Mesenchymal stem cell (in vitro differentiated cells and primary cell): ENCODE measurements around the gene STK4.

Experiments
- DNase-seq: peaks from one replicate; pipeline ENCODE4 v3.0.0-alpha.2; 2013
- H2AFZ ChIP-seq: one replicate; pipeline ENCODE4 v1.6.1; 2013; ENCODE audit warnings: low read depth, mild to moderate bottlenecking, control low read depth, inconsistent platforms, low read length, moderate library complexity
- H2AK5ac ChIP-seq: 2 replicates; pipeline ENCODE4 v1.6.1; 2013; ENCODE audit warnings: low read length, moderate library complexity, mild to moderate bottlenecking, inconsistent platforms; ENCODE audit not compliant: severe bottlenecking
- H2BK120ac ChIP-seq: one replicate; pipeline ENCODE4 v1.6.1; 2013; ENCODE audit warnings: low read depth, mild to moderate bottlenecking, inconsistent platforms, low read length, moderate library complexity
- H2BK12ac ChIP-seq, 2 experiments: one replicate each; pipeline ENCODE4 v1.6.1; 2013; ENCODE audit warnings: inconsistent platforms in 2 of 2, low read length in 2 of 2, mild to moderate bottlenecking in 2 of 2, moderate library complexity in 2 of 2, control low read depth in 1 of 2
- H2BK15ac ChIP-seq: one replicate; pipeline ENCODE4 v1.6.1; 2013; ENCODE audit warnings: mild to moderate bottlenecking, low read depth, inconsistent platforms; ENCODE audit not compliant: poor library complexity, severe bottlenecking
- H2BK5ac ChIP-seq: 2 replicates; pipeline ENCODE4 v1.6.1; 2013; ENCODE audit warnings: low read depth, mild to moderate bottlenecking, low read length, control low read depth, inconsistent platforms; ENCODE audit not compliant: poor library complexity, severe bottlenecking
- H3K14ac ChIP-seq, 2 experiments: one replicate each; pipeline ENCODE4 v1.6.1; 2013; ENCODE audit warnings: inconsistent platforms in 2 of 2, low read length in 2 of 2, control low read depth in 1 of 2, mild to moderate bottlenecking in 1 of 2, moderate library complexity in 1 of 2
- H3K18ac ChIP-seq, 2 experiments: one replicate each; pipeline ENCODE4 v1.6.1; 2013; ENCODE audit warnings: inconsistent platforms in 2 of 2, low read length in 2 of 2, control low read depth in 1 of 2, low read depth in 1 of 2, mild to moderate bottlenecking in 1 of 2
- H3K23ac ChIP-seq, 2 experiments: one replicate each; pipeline ENCODE4 v1.6.1; 2013; ENCODE audit warnings: inconsistent platforms in 2 of 2, low read length in 2 of 2, mild to moderate bottlenecking in 2 of 2, moderate library complexity in 2 of 2, control low read depth in 1 of 2
- H3K27ac ChIP-seq: 2 replicates; pipeline ENCODE4 v1.5.1; 2013; ENCODE audit warnings: mild to moderate bottlenecking, moderate library complexity, low read length, control low read depth, inconsistent platforms; ENCODE audit not compliant: poor library complexity, severe bottlenecking
- H3K27me3 ChIP-seq, 2 experiments: 2 replicates each; pipeline versions ENCODE4 v1.6.1 to v1.7.0; 2013; ENCODE audit warnings: low read length in 2 of 2, mild to moderate bottlenecking in 2 of 2, moderate library complexity in 2 of 2, control low read depth in 1 of 2, inconsistent platforms in 1 of 2; ENCODE audit not compliant: control insufficient read depth in 1 of 2, insufficient read depth in 1 of 2
- H3K36me3 ChIP-seq, 2 experiments: 2 replicates each; pipeline versions ENCODE4 v1.6.1 to v1.7.0; 2013; ENCODE audit warnings: low read length in 2 of 2, control low read depth in 1 of 2, inconsistent platforms in 1 of 2, low read depth in 1 of 2, mild to moderate bottlenecking in 1 of 2; ENCODE audit not compliant: insufficient read depth in 2 of 2, control insufficient read depth in 1 of 2
- H3K4ac ChIP-seq, 2 experiments: one replicate each; pipeline ENCODE4 v1.6.1; 2013; ENCODE audit warnings: inconsistent platforms in 2 of 2, low read length in 2 of 2, mild to moderate bottlenecking in 2 of 2, moderate library complexity in 2 of 2, control low read depth in 1 of 2, low read depth in 1 of 2
- H3K4me1 ChIP-seq: 2 replicates; pipeline ENCODE4 v1.6.1; 2013; ENCODE audit warnings: low read depth, low read length, control low read depth; ENCODE audit not compliant: control insufficient read depth, insufficient read depth
- H3K4me2 ChIP-seq: 2 replicates; pipeline ENCODE4 v1.6.1; 2013; ENCODE audit warnings: low read length, mild to moderate bottlenecking, inconsistent platforms; ENCODE audit not compliant: poor library complexity, severe bottlenecking
- H3K4me3 ChIP-seq, 2 experiments: 2 replicates each; pipeline versions ENCODE4 v1.5.1 to v1.7.0; 2013; ENCODE audit warnings: low read length in 2 of 2, mild to moderate bottlenecking in 2 of 2, control low read depth in 1 of 2, low read depth in 1 of 2; ENCODE audit not compliant: insufficient read depth in 1 of 2
- H3K79me1 ChIP-seq: replicated peaks from 2 replicates; pipeline ENCODE4 v1.6.1; 2013; ENCODE audit warnings: mild to moderate bottlenecking, control low read depth, low read length, inconsistent platforms; ENCODE audit not compliant: poor library complexity, severe bottlenecking
- H3K9ac ChIP-seq: 2 replicates; pipeline ENCODE4 v1.7.0; 2013; ENCODE audit warnings: mild to moderate bottlenecking, low read length, moderate library complexity
- H3K9me3 ChIP-seq: 2 replicates; pipeline ENCODE4 v1.7.0; 2013; ENCODE audit warnings: mild to moderate bottlenecking, low read length; ENCODE audit not compliant: control insufficient read depth
- H4K8ac ChIP-seq: one replicate; pipeline ENCODE4 v1.6.1; 2013; ENCODE audit warnings: inconsistent platforms, mild to moderate bottlenecking, low read length, moderate library complexity
- H4K91ac ChIP-seq: one replicate; pipeline ENCODE4 v1.6.1; 2013; ENCODE audit warnings: mild to moderate bottlenecking, low read length, inconsistent platforms
- WGBS: methylation state at CpG from one replicate; pipeline ENCODE4 v1.1.7; 2013; ENCODE audit warnings: mixed read lengths; 5-methylcytosine and 5-hydroxymethylcytosine counted together

Gene STK4

GRCh38 chr20:45037050-45037449 lies 70.7 kb downstream of the STK4 start:
- Histone ChIP-seq H3K4me3 (no peak overlapping the region), H3K36me3 (no peaks in the 10 kb centered on the region), H2BK15ac (no peak overlapping the region), H3K27me3 (no peaks in the 10 kb centered on the region), H2BK120ac (no peak overlapping the region), H2AK5ac (peak overlapping the region; percentile 27), H3K9me3 (no peaks in the 10 kb centered on the region), H3K4me1 (peaks cover 3% of the 10 kb centered on the region), H2BK12ac (no peak overlapping the region), H3K14ac (no peak overlapping the region), H3K23ac (no peak overlapping the region), H3K18ac (no peak overlapping the region), H4K8ac (no peak overlapping the region), H2AFZ (no peak overlapping the region), H3K27ac (peak overlapping the region; percentile 11), H3K9ac (peak overlapping the region; percentile 19), H4K91ac (no peak overlapping the region), H3K4me2 (no peak overlapping the region), H3K79me1 (peaks cover 4% of the 10 kb centered on the region), H2BK5ac (no peak overlapping the region), H3K4ac (no peak overlapping the region)
- 85% methylated on average over 1 of the region's 1 CpG for WGBS
- peak; percentile 44 for DNase-seq

GRCh38 chr20:45037635-45038034 lies 71.3 kb downstream of the STK4 start:
- H3K36me3 ChIP-seq: no peaks in the 10 kb centered on the region
- H3K9ac ChIP-seq: no peak overlapping the region
- H2BK5ac ChIP-seq: no peak overlapping the region
- no peaks in the 10 kb centered on the region for H3K27me3 ChIP-seq
- no peak overlapping the region for H2AFZ ChIP-seq
- no peak overlapping the region for H3K4me2 ChIP-seq
- H3K79me1 ChIP-seq: peaks cover 1% of the 10 kb centered on the region
- H3K4ac ChIP-seq: no peak overlapping the region
- DNase-seq: no peak
- no peak overlapping the region for H3K14ac ChIP-seq
- no peaks in the 10 kb centered on the region for H3K9me3 ChIP-seq
- no peak overlapping the region for H2AK5ac ChIP-seq
- no peak overlapping the region for H3K4me3 ChIP-seq
- no peak overlapping the region for H2BK15ac ChIP-seq
- H2BK120ac ChIP-seq: no peak overlapping the region
- no peak overlapping the region for H3K23ac ChIP-seq
- no peak overlapping the region for H3K27ac ChIP-seq
- H3K18ac ChIP-seq: no peak overlapping the region
- no peak overlapping the region for H4K91ac ChIP-seq
- H4K8ac ChIP-seq: no peak overlapping the region
- no peak overlapping the region for H2BK12ac ChIP-seq
- H3K4me1 ChIP-seq: peaks cover 3% of the 10 kb centered on the region
- WGBS: no CpG with 5 or more reads among the region's 2 CpGs

GRCh38 chr20:45038745-45039474 lies 72.6 kb downstream of the STK4 start:
- H2BK12ac ChIP-seq: no peak overlapping the region
- H3K27ac ChIP-seq: no peak overlapping the region
- H3K79me1 ChIP-seq: peaks cover 3% of the 10 kb centered on the region
- no peak overlapping the region for H2BK5ac ChIP-seq
- H3K18ac ChIP-seq: no peak overlapping the region
- no peak overlapping the region for H2AK5ac ChIP-seq
- H3K4me2 ChIP-seq: no peak overlapping the region
- no peak overlapping the region for H3K9ac ChIP-seq
- DNase-seq: no peak
- H3K36me3 ChIP-seq: no peaks in the 10 kb centered on the region
- no CpG with 5 or more reads among the region's 1 CpG for WGBS
- H3K4me1 ChIP-seq: peaks cover 3% of the 10 kb centered on the region
- no peaks in the 10 kb centered on the region for H3K9me3 ChIP-seq
- H4K91ac ChIP-seq: no peak overlapping the region
- H2BK15ac ChIP-seq: no peak overlapping the region
- H2AFZ ChIP-seq: no peak overlapping the region
- H3K27me3 ChIP-seq: no peaks in the 10 kb centered on the region
- no peak overlapping the region for H3K23ac ChIP-seq
- H3K4me3 ChIP-seq: no peak overlapping the region
- no peak overlapping the region for H2BK120ac ChIP-seq
- H3K14ac ChIP-seq: no peak overlapping the region
- no peak overlapping the region for H4K8ac ChIP-seq
- no peak overlapping the region for H3K4ac ChIP-seq

- WGBS: no CpG with 5 or more reads among the region's 1 CpG
- no peak overlapping the region for H3K23ac ChIP-seq
- H2AFZ ChIP-seq: no peak overlapping the region
- H2BK12ac ChIP-seq: no peak overlapping the region
- H4K8ac ChIP-seq: no peak overlapping the region
- H3K4me1 ChIP-seq: peaks cover 5% of the 10 kb centered on the region
- H2BK120ac ChIP-seq: no peak overlapping the region
- H4K91ac ChIP-seq: no peak overlapping the region
- H3K4ac ChIP-seq: no peak overlapping the region
- H3K36me3 ChIP-seq: no peaks in the 10 kb centered on the region
- H3K4me3 ChIP-seq: no peak overlapping the region
- H3K27ac ChIP-seq: no peak overlapping the region
- no peak overlapping the region for H3K9ac ChIP-seq
- no peak overlapping the region for H3K4me2 ChIP-seq
- H3K27me3 ChIP-seq: no peaks in the 10 kb centered on the region
- H2BK15ac ChIP-seq: no peak overlapping the region
- no peak overlapping the region for H2AK5ac ChIP-seq
- peaks cover 5% of the 10 kb centered on the region for H3K79me1 ChIP-seq
- H3K14ac ChIP-seq: no peak overlapping the region
- no peak overlapping the region for H3K18ac ChIP-seq
- DNase-seq: no peak
- no peaks in the 10 kb centered on the region for H3K9me3 ChIP-seq
- no peak overlapping the region for H2BK5ac ChIP-seq
Observed at GRCh38 chr20:45039475-45039820, 73.1 kb downstream of the STK4 start.
